ENCODE data around the gene CLEC12A. TPM values are rescaled to one million over a fixed set of nuclear protein-coding genes. Genes with fewer than 3 reads are reported as not detected.
A peak's percentile ranks its signal among the peaks of the same experiment; 100 is the strongest.

CLEC12A gene
- polyA plus RNA-seq, 3 donors: 356 to 441 (median 412) TPM

- Histone ChIP-seq H3K27me3 (ENCODE audit: control insufficient read depth in 2 of 2, insufficient read depth in 2 of 2, low read length in 2 of 2) (no peaks in the 10 kb centered on the region), H3K79me2 (ENCODE audit: insufficient read depth, low read length) (no peaks in the 10 kb centered on the region), H4K20me1 (ENCODE audit: insufficient read depth, low read length) (no peaks in the 10 kb centered on the region), H3K9ac (ENCODE audit: insufficient read depth, low read length, poor library complexity, severe bottlenecking) (no peak overlapping the region), H3K27ac (ENCODE audit: low read depth in 1 of 2, low read length in 2 of 2) (no peak overlapping the region), H3K4me2 (replicated peaks; ENCODE audit: extremely low read depth, low read length, poor library complexity, severe bottlenecking) (no peak overlapping the region), H3K4me3 (replicated peaks in 1 of 3; ENCODE audit: low read depth in 2 of 3, low read length in 3 of 3) (no peak overlapping the region), H2AFZ (ENCODE audit: insufficient read depth, low read depth, low read length, poor library complexity, severe bottlenecking) (no peak overlapping the region), H3K9me3 (replicated peaks in 1 of 2; ENCODE audit: control insufficient read depth in 1 of 2, insufficient read depth in 1 of 2, low read length in 2 of 2) (no peaks in the 10 kb centered on the region), H3K36me3 (replicated peaks in 1 of 2; ENCODE audit: control insufficient read depth in 1 of 2, insufficient read depth in 2 of 2, low read length in 2 of 2) (no peaks in the 10 kb centered on the region), H3K4me1 (ENCODE audit: control insufficient read depth in 1 of 2, insufficient read depth in 2 of 2, low read length in 2 of 2) (peaks cover 31 to 35% of the 10 kb centered on the region in 2 donors)
- Mint-ChIP-seq H3K36me3 (no peaks in the 10 kb centered on the region), H3K4me3 (no peak overlapping the region), H3K4me1 (peaks cover 43% of the 10 kb centered on the region), H3K27ac (peak overlapping the region in 5 of 7 donors; percentile 27 to 58 (median 48)), H3K9me3 (no peaks in the 10 kb centered on the region), H3K27me3 (ENCODE audit: low read depth in 3 of 3) (peaks cover 0 to 2% (median 2%) of the 10 kb centered on the region in 3 donors)
- DNase-seq: no peak
- WGBS (ENCODE audit: insufficient coverage): no CpG with 5 or more reads among the region's 5 CpGs
- no peak for TF ChIP-seq CTCF (IDR thresholded peaks at IDR 0.05)
- intact Hi-C loops (cut with micrococcal nuclease): loop anchor here in 1 of 2 donors (5.0 kb wide), 1 partner anchor 106 kb away; no protein-coding TSS in a partner anchor
Observed at GRCh38 chr12:10031771-10032175, 60.6 kb downstream of the CLEC12A start.

GRCh38 chr12:10033783-10034545 is 62.8 kb downstream of the CLEC12A start:
- Histone ChIP-seq H3K9me3 (replicated peaks in 1 of 2; ENCODE audit: control insufficient read depth in 1 of 2, insufficient read depth in 1 of 2, low read length in 2 of 2) (no peaks in the 10 kb centered on the region), H3K4me2 (replicated peaks; ENCODE audit: extremely low read depth, low read length, poor library complexity, severe bottlenecking) (no peak overlapping the region), H3K9ac (ENCODE audit: insufficient read depth, low read length, poor library complexity, severe bottlenecking) (no peak overlapping the region), H2AFZ (ENCODE audit: insufficient read depth, low read depth, low read length, poor library complexity, severe bottlenecking) (no peak overlapping the region), H3K27ac (ENCODE audit: low read depth in 1 of 2, low read length in 2 of 2) (peak overlapping the region in 1 of 2 donors; percentile 24), H3K27me3 (ENCODE audit: control insufficient read depth in 2 of 2, insufficient read depth in 2 of 2, low read length in 2 of 2) (no peaks in the 10 kb centered on the region), H4K20me1 (ENCODE audit: insufficient read depth, low read length) (no peaks in the 10 kb centered on the region), H3K79me2 (ENCODE audit: insufficient read depth, low read length) (no peaks in the 10 kb centered on the region), H3K4me1 (ENCODE audit: control insufficient read depth in 1 of 2, insufficient read depth in 2 of 2, low read length in 2 of 2) (peaks cover 26 to 29% of the 10 kb centered on the region in 2 donors), H3K36me3 (replicated peaks in 1 of 2; ENCODE audit: control insufficient read depth in 1 of 2, insufficient read depth in 2 of 2, low read length in 2 of 2) (no peaks in the 10 kb centered on the region), H3K4me3 (replicated peaks in 1 of 3; ENCODE audit: low read depth in 2 of 3, low read length in 3 of 3) (no peak overlapping the region)
- Mint-ChIP-seq H3K9me3 (no peaks in the 10 kb centered on the region), H3K27me3 (ENCODE audit: low read depth in 3 of 3) (peaks cover 0 to 2% (median 2%) of the 10 kb centered on the region in 3 donors), H3K27ac (peak overlapping the region in 6 of 7 donors; percentile 15 to 81 (median 51)), H3K4me1 (peaks cover 38% of the 10 kb centered on the region), H3K4me3 (no peak overlapping the region), H3K36me3 (no peaks in the 10 kb centered on the region)
- no CpG with 5 or more reads among the region's 1 CpG for WGBS (ENCODE audit: insufficient coverage)
- peak; percentile 78 for TF ChIP-seq CTCF (IDR thresholded peaks at IDR 0.05)
- DNase-seq: peak in 1 of 3 donors; percentile 46
- intact Hi-C loops (cut with micrococcal nuclease): loop anchor here (2.0 to 5.0 kb wide), 2 partner anchors 103 kb away; no protein-coding TSS in a partner anchor

Other genes starting within 250 kb of the CLEC12A start
- gene CLECL1, start 238.3 kb upstream of the CLEC12A start, polyA plus RNA-seq: 10 to 100 TPM in 2 of 3 donors, 1 to 10 TPM in 1; 7.6 to 20.6 (median 11.4) TPM
- gene CD69, start 210.5 kb upstream of the CLEC12A start, polyA plus RNA-seq: 10 to 100 TPM in 1 of 3 donors, 1 to 10 TPM in 2; 5.8 to 12.4 (median 6.0) TPM
- 1 to 10 TPM in 2 of 3 donors, under 1 TPM in 1; 0.45 to 2.2 (median 1.0) TPM for gene KLRF1, start 143.9 kb upstream of the CLEC12A start, polyA plus RNA-seq
- 10 to 100 TPM; 52.1 to 80.3 (median 59.4) TPM for gene CLEC2B, start 102.1 kb upstream of the CLEC12A start, polyA plus RNA-seq
- not detected for gene KLRF2, start 89.9 kb upstream of the CLEC12A start, polyA plus RNA-seq
- gene CLEC2A, start 39.0 kb upstream of the CLEC12A start, polyA plus RNA-seq: not detected
- gene CLEC1B, start 27.7 kb downstream of the CLEC12A start, polyA plus RNA-seq: 1 to 10 TPM in 2 of 3 donors, not detected in 1; 3.5 to 3.9 TPM
- gene CLEC12B, start 39.2 kb downstream of the CLEC12A start, polyA plus RNA-seq: 10 to 100 TPM in 1 of 3 donors, under 1 TPM in 1, not detected in 1; 0.14 to 76.6 TPM
- under 1 TPM in 2 of 3 donors, not detected in 1; 0.07 to 0.59 TPM for gene CLEC9A, start 59.3 kb downstream of the CLEC12A start, polyA plus RNA-seq
- gene CLEC1A, start 127.6 kb downstream of the CLEC12A start, polyA plus RNA-seq: 1 to 10 TPM in 2 of 3 donors, under 1 TPM in 1; 0.90 to 7.9 (median 1.1) TPM
- gene CLEC7A, start 158.8 kb downstream of the CLEC12A start, polyA plus RNA-seq: 100 to 1,000 TPM; 235 to 809 (median 304) TPM
- 10 to 100 TPM in 1 of 3 donors, under 1 TPM in 2; 0.88 to 12.9 (median 0.99) TPM for gene OLR1, start 200.7 kb downstream of the CLEC12A start, polyA plus RNA-seq
- 1 to 10 TPM in 1 of 3 donors, under 1 TPM in 2; 0.54 to 2.4 (median 0.58) TPM for gene TMEM52B, start 207.6 kb downstream of the CLEC12A start, polyA plus RNA-seq
- 100 to 1,000 TPM in 1 of 3 donors, 10 to 100 TPM in 2; 13.1 to 291 (median 15.5) TPM for gene GABARAPL1, start 241.5 kb downstream of the CLEC12A start, polyA plus RNA-seq